Peyer's patch (tissue), 4 donors: ENCODE measurements around the gene SH3RF3. TPM values are rescaled to one million over a fixed set of nuclear protein-coding genes. Genes with fewer than 3 reads are reported as not detected.

ENCODE experiments used
- DNase-seq, 3 donors: peaks; one replicate each; pipeline ENCODE4 v3.0.0-alpha.2; 2017 to 2019
- H3K27ac ChIP-seq, 4 donors: fragments of 200-600 bp; sonication (generic); one replicate each; pipeline ENCODE4 v1.5.1; 2016 to 2019
- H3K27me3 ChIP-seq, 2 donors: fragments of 200-600 bp; sonication (generic); one replicate each; pipeline ENCODE4 v1.5.1; 2019
- H3K36me3 ChIP-seq, 3 donors: fragments of 200-600 bp; sonication (generic); one replicate each; pipeline ENCODE4 v1.5.1; 2016 to 2019
- H3K4me1 ChIP-seq, 4 donors: fragments of 200-600 bp; sonication (generic); one replicate each; pipeline ENCODE4 v1.5.1; 2016 to 2019
- H3K4me3 ChIP-seq, 4 donors: fragments of 200-600 bp; sonication (generic); 1 replicate in 3 of 4; 2 replicates in 1 of 4; pipeline ENCODE4 v1.5.1; 2016 to 2019; ENCODE audit warnings: mild to moderate bottlenecking in 1 of 4
- H3K9me3 ChIP-seq, 4 donors: fragments of 200-600 bp; sonication (generic); one replicate each; pipeline ENCODE4 v1.5.1; 2016 to 2019; ENCODE audit warnings: mild to moderate bottlenecking in 1 of 4
- CTCF ChIP-seq, 6 experiments: fragments of 450-650 bp in 4 of 6; fragments of 200-600 bp in 2 of 6; sonication (generic) in 1 of 6; IDR thresholded peaks; one replicate each; pipeline ENCODE4 v1.5.1; 2017 to 2019; ENCODE audit warnings: antibody characterized with exemption in 6 of 6, mild to moderate bottlenecking in 3 of 6, moderate library complexity in 1 of 6
- POLR2A ChIP-seq, 2 donors: fragments of 450-650 bp; IDR thresholded peaks; one replicate each; pipeline ENCODE4 v1.5.1; 2017; ENCODE audit warnings: antibody characterized with exemption in 2 of 2, mild to moderate bottlenecking in 2 of 2, moderate library complexity in 2 of 2
- total RNA-seq, 4 donors: library from RNA; depleted of rRNA; stranded (reverse); fragments of >200 nt; gene quantifications; one replicate each; pipeline ENCODE4 v1.1.0, GENCODE V29; 2016

The SH3RF3 gene
- total RNA-seq, 4 donors from 2014 or later, result 1.1 to 5.0 (median 3.3) TPM

GRCh38 chr2:109442715-109443319, 313.8 kb downstream of the SH3RF3 start:
- DNase-seq, result peak in 1 of 3 donors; percentile 1
- no peak overlapping the region for H3K27ac ChIP-seq
- no peaks in the 10 kb centered on the region for H3K4me1 ChIP-seq
- no peaks in the 10 kb centered on the region for H3K27me3 ChIP-seq
- H3K36me3 ChIP-seq, result no peaks in the 10 kb centered on the region
- TF ChIP-seq CTCF (IDR thresholded peaks at IDR 0.05), result no peak
- no peak for TF ChIP-seq POLR2A (IDR thresholded peaks at IDR 0.05)
- H3K4me3 ChIP-seq, result no peak overlapping the region
- peaks cover 0 to 5% (median 0%) of the 10 kb centered on the region in 4 donors for H3K9me3 ChIP-seq

- H3K4me3 ChIP-seq, result no peak overlapping the region
- H3K27ac ChIP-seq, result no peak overlapping the region
- peaks cover 0 to 5% (median 0%) of the 10 kb centered on the region in 4 donors for H3K9me3 ChIP-seq
- no peaks in the 10 kb centered on the region for H3K4me1 ChIP-seq
- TF ChIP-seq POLR2A (IDR thresholded peaks at IDR 0.05) (no peak), CTCF (IDR thresholded peaks at IDR 0.05) (no peak)
- H3K27me3 ChIP-seq, result no peaks in the 10 kb centered on the region
- no peaks in the 10 kb centered on the region for H3K36me3 ChIP-seq
- DNase-seq, result no peak
Measured at GRCh38 chr2:109444916-109445315, 315.9 kb downstream of the SH3RF3 start.

GRCh38 chr2:109446278-109447131, 317.5 kb downstream of the SH3RF3 start:
- no peaks in the 10 kb centered on the region for H3K36me3 ChIP-seq
- peaks cover 0 to 5% (median 0%) of the 10 kb centered on the region in 4 donors for H3K9me3 ChIP-seq
- peak in 1 of 3 donors; percentile 42 for DNase-seq
- no peak overlapping the region for H3K27ac ChIP-seq
- TF ChIP-seq CTCF (IDR thresholded peaks at IDR 0.05) (no peak), POLR2A (IDR thresholded peaks at IDR 0.05) (no peak)
- H3K4me3 ChIP-seq, result no peak overlapping the region
- H3K27me3 ChIP-seq, result no peaks in the 10 kb centered on the region
- no peaks in the 10 kb centered on the region for H3K4me1 ChIP-seq

- Histone ChIP-seq H3K4me3 (no peak overlapping the region), H3K9me3 (peaks cover 0 to 5% (median 0%) of the 10 kb centered on the region in 4 donors), H3K36me3 (no peaks in the 10 kb centered on the region), H3K4me1 (no peaks in the 10 kb centered on the region), H3K27ac (no peak overlapping the region), H3K27me3 (no peaks in the 10 kb centered on the region)
- TF ChIP-seq CTCF (IDR thresholded peaks at IDR 0.05) (no peak), POLR2A (IDR thresholded peaks at IDR 0.05) (no peak)
- peak in 1 of 3 donors; percentile 30 for DNase-seq
Measured at GRCh38 chr2:109447251-109447661, 318.3 kb downstream of the SH3RF3 start.

- Histone ChIP-seq H3K27me3 (no peaks in the 10 kb centered on the region), H3K27ac (no peak overlapping the region), H3K4me3 (no peak overlapping the region), H3K4me1 (no peaks in the 10 kb centered on the region), H3K36me3 (no peaks in the 10 kb centered on the region), H3K9me3 (peaks cover 0 to 5% (median 0%) of the 10 kb centered on the region in 4 donors)
- no peak for TF ChIP-seq POLR2A (IDR thresholded peaks at IDR 0.05)
- no peak for TF ChIP-seq CTCF (IDR thresholded peaks at IDR 0.05)
- DNase-seq, result peak in 1 of 3 donors; percentile 31
Measured at GRCh38 chr2:109447776-109448175, 318.8 kb downstream of the SH3RF3 start.
